ENCODE data around the gene PLXDC1. TPM values are rescaled to one million over a fixed set of nuclear protein-coding genes. Genes with fewer than 3 reads are reported as not detected.
"Not testable (repeated sequence)": the region's sequence is repeated elsewhere in the genome, so short reads cannot be mapped to it uniquely, and the experiment has no call there.

PLXDC1 gene
- total RNA-seq, 3 donors from 2014 or later: 2.4 to 10.9 (median 5.6) TPM

GRCh38 chr17:39130205-39130604 lies 21.2 kb downstream of the PLXDC1 start:
- H3K4me3 ChIP-seq: no peak overlapping the region
- no peak for TF ChIP-seq CTCF (IDR thresholded peaks at IDR 0.05)
- DNase-seq (no peak), ATAC-seq (no peak)
- H3K4me1 ChIP-seq (ENCODE audit: low read depth): no peaks in the 10 kb centered on the region
- intact Hi-C loops (cut with DNase I, micrococcal nuclease): no loop called here
- H3K9me3 ChIP-seq: no peaks in the 10 kb centered on the region
- no peaks in the 10 kb centered on the region for H3K36me3 ChIP-seq (ENCODE audit: low read depth)

DNA sequence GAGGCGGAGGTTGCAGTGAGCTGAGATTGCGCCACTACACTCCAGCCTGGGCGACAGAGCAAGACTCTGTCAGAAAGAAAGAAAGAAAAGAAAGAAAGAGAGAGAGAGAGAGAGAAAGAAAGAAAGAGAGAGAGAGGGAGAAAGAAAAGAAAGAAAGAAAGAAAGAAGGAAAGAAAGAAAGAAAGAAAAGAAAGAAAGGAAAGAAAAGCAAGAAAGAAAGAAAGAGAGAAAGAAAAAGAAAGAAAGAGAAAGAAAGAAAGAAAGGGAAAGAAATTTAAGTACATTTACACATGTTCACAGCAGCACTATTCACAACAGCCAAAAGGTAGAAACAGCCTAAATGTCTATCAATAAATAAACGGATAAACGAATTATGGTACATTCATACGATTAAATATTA lies 21.9 kb downstream of the PLXDC1 start:
- intact Hi-C loops (cut with DNase I, micrococcal nuclease); H3K36me3 ChIP-seq (ENCODE audit: low read depth); H3K4me1 ChIP-seq (ENCODE audit: low read depth); DNase-seq; H3K4me3 ChIP-seq; ATAC-seq; H3K9me3 ChIP-seq: not testable (repeated sequence)

GRCh38 chr17:39126436-39126835 lies 25.0 kb downstream of the PLXDC1 start:
- Histone ChIP-seq H3K9me3 (no peaks in the 10 kb centered on the region), H3K4me1 (ENCODE audit: low read depth) (no peaks in the 10 kb centered on the region), H3K36me3 (ENCODE audit: low read depth) (no peaks in the 10 kb centered on the region), H3K4me3 (no peak overlapping the region)
- ATAC-seq (no peak), DNase-seq (no peak)
- intact Hi-C loops (cut with DNase I, micrococcal nuclease): no loop called here
- no peak for TF ChIP-seq CTCF (IDR thresholded peaks at IDR 0.05)

DNA sequence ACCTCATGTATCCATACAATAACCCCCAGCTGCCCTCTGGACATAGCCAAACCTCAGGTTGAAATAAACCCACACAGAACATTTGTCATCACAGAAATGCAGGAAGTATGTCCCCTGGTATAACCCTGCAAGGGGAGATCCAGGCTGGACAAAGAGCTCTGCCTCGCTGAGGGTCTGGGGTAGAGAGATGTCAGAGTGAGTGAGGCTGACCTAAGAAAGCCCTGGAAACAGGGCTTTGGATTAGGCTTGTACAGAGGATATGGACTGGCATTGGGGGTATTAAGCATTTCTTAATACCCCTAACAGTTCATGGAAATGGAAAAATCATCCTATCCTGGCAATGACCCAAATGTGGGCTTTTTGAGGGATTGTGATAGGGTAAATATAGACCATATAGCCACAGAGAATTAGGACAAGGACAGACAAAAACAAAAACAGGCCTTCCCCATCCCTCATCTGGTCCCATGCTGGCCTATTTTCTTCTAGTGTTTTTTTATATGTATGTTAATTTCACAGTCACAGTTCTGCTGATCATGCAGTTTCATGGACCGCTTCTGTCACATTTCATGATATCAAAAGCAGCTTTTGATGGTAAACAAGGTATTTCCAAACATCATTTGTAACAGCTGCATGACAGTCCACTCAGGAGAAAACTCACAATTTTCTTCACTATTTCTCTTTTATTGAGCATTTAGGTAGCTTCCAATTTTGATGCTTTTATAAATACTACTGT lies 26.1 kb downstream of the PLXDC1 start:
- no peaks in the 10 kb centered on the region for H3K36me3 ChIP-seq (ENCODE audit: low read depth)
- H3K9me3 ChIP-seq: no peaks in the 10 kb centered on the region
- no peak overlapping the region for H3K4me3 ChIP-seq
- no peaks in the 10 kb centered on the region for H3K4me1 ChIP-seq (ENCODE audit: low read depth)
- TF ChIP-seq CTCF (IDR thresholded peaks at IDR 0.05): no peak
- no peak for ATAC-seq
- intact Hi-C loops (cut with DNase I, micrococcal nuclease): no loop called here
- DNase-seq: no peak

- no peak for TF ChIP-seq CTCF (IDR thresholded peaks at IDR 0.05)
- DNase-seq (no peak), ATAC-seq (no peak)
- H3K36me3 ChIP-seq (ENCODE audit: low read depth): no peaks in the 10 kb centered on the region
- no peaks in the 10 kb centered on the region for H3K4me1 ChIP-seq (ENCODE audit: low read depth)
- intact Hi-C loops (cut with DNase I, micrococcal nuclease): no loop called here
- H3K4me3 ChIP-seq: no peak overlapping the region
- H3K9me3 ChIP-seq: no peaks in the 10 kb centered on the region
Observed at GRCh38 chr17:39123627-39124026, 27.8 kb downstream of the PLXDC1 start.

GRCh38 chr17:39122991-39123390 lies 28.4 kb downstream of the PLXDC1 start:
- no peak for DNase-seq
- TF ChIP-seq CTCF (IDR thresholded peaks at IDR 0.05): no peak
- H3K4me1 ChIP-seq (ENCODE audit: low read depth): no peaks in the 10 kb centered on the region
- no peak overlapping the region for H3K4me3 ChIP-seq
- H3K9me3 ChIP-seq: no peaks in the 10 kb centered on the region
- no peak for ATAC-seq
- H3K36me3 ChIP-seq (ENCODE audit: low read depth): no peaks in the 10 kb centered on the region
- intact Hi-C loops (cut with DNase I, micrococcal nuclease): no loop called here

- peak in 1 of 3 donors; percentile 8 for DNase-seq
- H3K9me3 ChIP-seq; ATAC-seq; H3K4me1 ChIP-seq (ENCODE audit: low read depth); H3K4me3 ChIP-seq; H3K36me3 ChIP-seq (ENCODE audit: low read depth); intact Hi-C loops (cut with DNase I, micrococcal nuclease): not testable (repeated sequence)
Observed at GRCh38 chr17:39121919-39122318, 29.5 kb downstream of the PLXDC1 start.
